Ovary (tissue), 9 donors: ENCODE data around the gene FOXK2. TPM values are rescaled to one million over a fixed set of nuclear protein-coding genes. Genes with fewer than 3 reads are reported as not detected.

ENCODE experiments used
- DNase-seq, 5 donors: peaks; one replicate each; pipeline ENCODE4 v3.0.0-alpha.2; 2019 to 2020
- H3K27ac ChIP-seq, 2 donors: fragments of 200-600 bp; one replicate each; pipeline versions ENCODE4 v1.5.1 to v1.8.0; 2019 to 2022
- H3K27me3 ChIP-seq: fragments of 200-600 bp; one replicate; pipeline ENCODE4 v1.8.0; 2022
- H3K36me3 ChIP-seq: fragments of 200-600 bp; sonication (generic); one replicate; pipeline ENCODE4 v1.5.1; 2019
- H3K4me1 ChIP-seq: one replicate; pipeline ENCODE4 v1.8.1; 2013; ENCODE audit warnings: mild to moderate bottlenecking, moderate library complexity; ENCODE audit not compliant: insufficient read depth
- H3K4me3 ChIP-seq: fragments of 200-600 bp; sonication (generic); one replicate; pipeline ENCODE4 v1.5.1; 2017
- H3K9me3 ChIP-seq, 2 donors: fragments of 200-600 bp in 1 of 2; sonication (generic) in 1 of 2; one replicate each; pipeline versions ENCODE4 v1.5.1 to v1.8.1; 2013 to 2019; ENCODE audit warnings: mild to moderate bottlenecking in 1 of 2, moderate library complexity in 1 of 2
- CTCF ChIP-seq, 3 donors: fragments of 450-650 bp in 2 of 3; fragments of 200-600 bp in 1 of 3; IDR thresholded peaks; one replicate each; pipeline versions ENCODE4 v1.5.1 to v1.8.0; 2016 to 2022; ENCODE audit warnings: antibody characterized with exemption in 3 of 3, mild to moderate bottlenecking in 1 of 3
- EP300 ChIP-seq: sonication (generic); formaldehyde crosslinking; IDR thresholded peaks from one replicate; pipeline ENCODE4 v1.6.1; 2017; ENCODE audit warnings: antibody characterized with exemption
- POLR2A ChIP-seq: fragments of 450-650 bp; IDR thresholded peaks from one replicate; pipeline ENCODE4 v1.6.1; 2017; ENCODE audit warnings: antibody characterized with exemption, mild to moderate bottlenecking, moderate library complexity
- WGBS, 3 donors: extraction: QIAGEN DNeasy Blood & Tissue Kit in 1 of 3; methylation state at CpG; one replicate each; pipeline versions ENCODE4 v1.1.5 to v1.1.7; 2013 to 2017; 5-methylcytosine and 5-hydroxymethylcytosine counted together
- intact Hi-C, 4 donors: fragments of 100-400 bp; cut with DNase I; formaldehyde crosslinking; loops; one replicate each; pipeline versions ENCODE4 v1.11.0 to v1.15.1; 2022 to 2023
- polyA plus RNA-seq, 2 donors: library from polyadenylated mRNA; stranded (reverse); fragments of 200-250 nt in 1 of 2; fragments of 350-450 nt in 1 of 2; fragmentation: Illumina TruSeq in 1 of 2; extraction: RNeasy Lipid Tissue Mini Kit (QIAGEN cat#74804) in 1 of 2; gene quantifications; one replicate each; pipeline ENCODE4 v1.2.3, GENCODE V29; 2013 to 2014
- total RNA-seq, 7 donors: library from RNA; depleted of rRNA in 2 of 7; stranded (reverse); fragments of >200 nt in 2 of 7; fragmentation: NEBNext Ultra II Directional in 3 of 7; extraction: Animal tissue kit (Norgen Biotek cat#: 25700) in 3 of 7; gene quantifications; one replicate each; pipeline versions ENCODE4 v1.1.0 to v1.2.4, GENCODE V29; 2016 to 2023
- donor health status: DM: no; HTN: no; CAD: no; lungs with moderate emphysema.
- donor health status: DM: no; HTN: no; CAD: no.
- donor health status: Bipolar disorder and iron deficiency.
- donor health status: DM: yes; HTN: yes; CAD: no.
- donor health status: DM: no; HTN: no; CAD: no.
- donor health status: DM: yes; HTN: yes; CAD: no.

FOXK2 gene
- total and polyA plus RNA-seq, 9 donors = 19.1 to 67.6 (median 43.0) TPM

- Histone ChIP-seq H3K36me3 (no peaks in the 10 kb centered on the region), H3K27ac (no peak overlapping the region), H3K27me3 (no peaks in the 10 kb centered on the region), H3K4me1 (peaks cover 27% of the 10 kb centered on the region), H3K4me3 (no peak overlapping the region), H3K9me3 (no peaks in the 10 kb centered on the region)
- DNase-seq = no peak
- 45 to 52% (median 48%) methylated on average over 8 of the region's 8 CpGs for WGBS, 3 donors
- TF ChIP-seq POLR2A (no peak), CTCF (IDR thresholded peaks at IDR 0.05) (no peak), EP300 (no peak)
- intact Hi-C loops = no loop called here
These were observed 8.4 kb downstream of the FOXK2 start for GRCh38 chr17:82527898-82528297.

- H3K4me1 ChIP-seq = peaks cover 25% of the 10 kb centered on the region
- 22 to 29% (median 25%) methylated on average over 17 of the region's 17 CpGs for WGBS, 3 donors
- DNase-seq = peak in 1 of 5 donors; percentile 44
- H3K4me3 ChIP-seq = no peak overlapping the region
- no peaks in the 10 kb centered on the region for H3K36me3 ChIP-seq
- intact Hi-C loops = no loop called here
- no peak overlapping the region for H3K27ac ChIP-seq
- H3K9me3 ChIP-seq = no peaks in the 10 kb centered on the region
- no peaks in the 10 kb centered on the region for H3K27me3 ChIP-seq
- TF ChIP-seq EP300 (no peak), CTCF (IDR thresholded peaks at IDR 0.05) (no peak), POLR2A (no peak)
These were observed 9.1 kb downstream of the FOXK2 start for GRCh38 chr17:82528484-82529265.

- no peak overlapping the region for H3K27ac ChIP-seq
- no peak overlapping the region for H3K4me3 ChIP-seq
- H3K27me3 ChIP-seq = no peaks in the 10 kb centered on the region
- TF ChIP-seq EP300 = no peak
- no peak for TF ChIP-seq CTCF (IDR thresholded peaks at IDR 0.05)
- no peak for TF ChIP-seq POLR2A
- no peaks in the 10 kb centered on the region for H3K9me3 ChIP-seq
- intact Hi-C loops = no loop called here
- 82 to 84% (median 83%) methylated on average over 9 of the region's 9 CpGs for WGBS, 3 donors
- no peaks in the 10 kb centered on the region for H3K36me3 ChIP-seq
- no peak for DNase-seq
- peaks cover 23% of the 10 kb centered on the region for H3K4me1 ChIP-seq
These were observed 10.4 kb downstream of the FOXK2 start for GRCh38 chr17:82529914-82530300.

GRCh38 chr17:82531431-82531881 is 11.9 kb downstream of the FOXK2 start:
- no peak for TF ChIP-seq POLR2A
- no peak for TF ChIP-seq CTCF (IDR thresholded peaks at IDR 0.05)
- TF ChIP-seq EP300 = no peak
- Histone ChIP-seq H3K36me3 (no peaks in the 10 kb centered on the region), H3K4me1 (peaks cover 23% of the 10 kb centered on the region), H3K9me3 (no peaks in the 10 kb centered on the region), H3K27ac (no peak overlapping the region), H3K4me3 (no peak overlapping the region), H3K27me3 (no peaks in the 10 kb centered on the region)
- no peak for DNase-seq
- intact Hi-C loops = no loop called here
- WGBS, 3 donors = 91 to 95% (median 93%) methylated on average over 7 of the region's 7 CpGs
